Uterus (tissue), 4 donors: ENCODE measurements around the gene KCNJ15. TPM values are rescaled to one million over a fixed set of nuclear protein-coding genes. Genes with fewer than 3 reads are reported as not detected.

Experiments
- DNase-seq, 2 donors: peaks; one replicate each; pipeline ENCODE4 v3.0.0-alpha.2; 2019 to 2020
- H3K27ac ChIP-seq, 2 donors: fragments of 200-600 bp; sonication (generic); 1 replicate in 1 of 2; 2 replicates in 1 of 2; pipeline ENCODE4 v1.5.1; 2016 to 2018
- H3K27me3 ChIP-seq, 2 donors: fragments of 200-600 bp; sonication (generic); one replicate each; pipeline ENCODE4 v1.5.1; 2018 to 2019; ENCODE audit warnings: control low read depth in 1 of 2
- H3K36me3 ChIP-seq, 2 donors: fragments of 200-600 bp; sonication (generic); one replicate each; pipeline ENCODE4 v1.5.1; 2019; ENCODE audit warnings: control low read depth in 1 of 2
- H3K4me1 ChIP-seq, 2 donors: fragments of 200-600 bp; sonication (generic); one replicate each; pipeline ENCODE4 v1.5.1; 2018 to 2019; ENCODE audit warnings: control low read depth in 1 of 2
- H3K4me3 ChIP-seq, 2 donors: fragments of 200-600 bp; sonication (generic); 1 replicate in 1 of 2; 2 replicates in 1 of 2; pipeline ENCODE4 v1.5.1; 2018 to 2019; ENCODE audit warnings: mild to moderate bottlenecking in 1 of 2
- H3K9me3 ChIP-seq, 2 donors: fragments of 200-600 bp; sonication (generic); one replicate each; pipeline ENCODE4 v1.5.1; 2019; ENCODE audit warnings: control low read depth in 1 of 2
- CTCF ChIP-seq, 4 experiments: fragments of 200-600 bp in 2 of 4; fragments of 450-650 bp in 2 of 4; sonication (generic) in 2 of 4; IDR thresholded peaks; one replicate each; pipeline ENCODE4 v1.5.1; 2016 to 2019; ENCODE audit warnings: antibody characterized with exemption in 4 of 4, mild to moderate bottlenecking in 2 of 4, moderate library complexity in 1 of 4
- POLR2A ChIP-seq, 2 donors: fragments of 450-650 bp; IDR thresholded peaks; one replicate each; pipeline ENCODE4 v1.6.1; 2016; ENCODE audit warnings: antibody characterized with exemption in 2 of 2, mild to moderate bottlenecking in 1 of 2, moderate library complexity in 1 of 2
- intact Hi-C: fragments of 100-400 bp; cut with DNase I; formaldehyde crosslinking; loops from one replicate; pipeline ENCODE4 v1.15.1; 2023; ENCODE audit warnings: low total_unique reads
- total RNA-seq, 4 donors: library from RNA; depleted of rRNA in 3 of 4; stranded (reverse); fragments of >200 nt in 3 of 4; gene quantifications; one replicate each; pipeline versions ENCODE4 v1.1.0 to v1.2.4, GENCODE V29; 2014 to 2023
- donor health status: DM: yes; HTN: yes; CAD: no.

Gene KCNJ15
- total RNA-seq, 4 donors from 2014 or later: 0.21 to 1.1 (median 0.28) TPM

- intact Hi-C loops: no loop called here
- no peaks in the 10 kb centered on the region for H3K9me3 ChIP-seq
- H3K36me3 ChIP-seq: no peaks in the 10 kb centered on the region
- no peak overlapping the region for H3K4me3 ChIP-seq
- H3K4me1 ChIP-seq: no peaks in the 10 kb centered on the region
- no peaks in the 10 kb centered on the region for H3K27me3 ChIP-seq
- TF ChIP-seq CTCF (IDR thresholded peaks at IDR 0.05): no peak
- no peak for TF ChIP-seq POLR2A (IDR thresholded peaks at IDR 0.05)
- no peak overlapping the region for H3K27ac ChIP-seq
- DNase-seq: no peak
Observed at GRCh38 chr21:38239672-38240071, 17.1 kb upstream of the KCNJ15 start.

- Histone ChIP-seq H3K9me3 (no peaks in the 10 kb centered on the region), H3K4me3 (no peak overlapping the region), H3K27ac (no peak overlapping the region), H3K4me1 (no peaks in the 10 kb centered on the region), H3K27me3 (no peaks in the 10 kb centered on the region), H3K36me3 (no peaks in the 10 kb centered on the region)
- no peak for DNase-seq
- intact Hi-C loops: no loop called here
- TF ChIP-seq CTCF (IDR thresholded peaks at IDR 0.05): no peak
- TF ChIP-seq POLR2A (IDR thresholded peaks at IDR 0.05): no peak
Observed at GRCh38 chr21:38240129-38240528, 16.7 kb upstream of the KCNJ15 start.

- no peaks in the 10 kb centered on the region for H3K4me1 ChIP-seq
- TF ChIP-seq CTCF (IDR thresholded peaks at IDR 0.05): no peak
- TF ChIP-seq POLR2A (IDR thresholded peaks at IDR 0.05): no peak
- no peak overlapping the region for H3K27ac ChIP-seq
- H3K27me3 ChIP-seq: no peaks in the 10 kb centered on the region
- no peak for DNase-seq
- intact Hi-C loops: no loop called here
- no peaks in the 10 kb centered on the region for H3K9me3 ChIP-seq
- H3K4me3 ChIP-seq: no peak overlapping the region
- no peaks in the 10 kb centered on the region for H3K36me3 ChIP-seq
Observed at GRCh38 chr21:38241029-38241740, 15.6 kb upstream of the KCNJ15 start.

- H3K36me3 ChIP-seq: no peaks in the 10 kb centered on the region
- no peaks in the 10 kb centered on the region for H3K9me3 ChIP-seq
- TF ChIP-seq CTCF (IDR thresholded peaks at IDR 0.05) (no peak), POLR2A (IDR thresholded peaks at IDR 0.05) (no peak)
- no peaks in the 10 kb centered on the region for H3K4me1 ChIP-seq
- H3K27me3 ChIP-seq: no peaks in the 10 kb centered on the region
- H3K4me3 ChIP-seq: no peak overlapping the region
- intact Hi-C loops: no loop called here
- no peak overlapping the region for H3K27ac ChIP-seq
- DNase-seq: no peak
Observed at GRCh38 chr21:38242061-38242460, 14.7 kb upstream of the KCNJ15 start.

- intact Hi-C loops: no loop called here
- Histone ChIP-seq H3K4me3 (no peak overlapping the region), H3K27ac (no peak overlapping the region), H3K27me3 (no peaks in the 10 kb centered on the region), H3K4me1 (no peaks in the 10 kb centered on the region), H3K9me3 (no peaks in the 10 kb centered on the region), H3K36me3 (no peaks in the 10 kb centered on the region)
- no peak for DNase-seq
- TF ChIP-seq CTCF (IDR thresholded peaks at IDR 0.05) (no peak), POLR2A (IDR thresholded peaks at IDR 0.05) (no peak)
Observed at GRCh38 chr21:38243732-38244406, 12.9 kb upstream of the KCNJ15 start.
